T-cell (primary cell): ENCODE results near the gene NXPH4. TPM values are rescaled to one million over a fixed set of nuclear protein-coding genes. Genes with fewer than 3 reads are reported as not detected.

Experiments
- ATAC-seq, 4 experiments: fragments of 200-7000 bp in 3 of 4; fragments of 150-1000 bp in 1 of 4; cut with Tn5 transposase; replicated peaks in 1 of 4; 1 replicate in 3 of 4; 2 replicates in 1 of 4; pipeline ENCODE4 v1.10.0; 2021; ENCODE audit warnings: moderate library complexity in 3 of 4, mild to moderate bottlenecking in 2 of 4, moderate number of reproducible peaks in 1 of 4
- CTCF ChIA-PET, 2 donors: fragments of 300-600 bp; sonication (Branson Sonifier 250); formaldehyde crosslinking; loops; one replicate each; lab custom pipeline; 2022; ENCODE audit warnings: antibody characterized with exemption in 2 of 2; lab: Charles Lee
- POLR2A ChIA-PET, 2 donors: fragments of 300-600 bp; sonication (Branson Sonifier 250); formaldehyde crosslinking; loops; one replicate each; lab custom pipeline; 2022; ENCODE audit warnings: antibody characterized with exemption in 2 of 2; lab: Charles Lee
- DNase-seq, 35 experiments: peaks; one replicate each; pipeline versions ENCODE4 v3.0.0 to v3.0.0-alpha.2; 2013 to 2023
- H3K27ac ChIP-seq: one replicate; pipeline ENCODE4 v1.5.1; 2013; ENCODE audit warnings: low read length
- H3K27me3 ChIP-seq, 2 experiments: replicated peaks in 1 of 2; 1 replicate in 1 of 2; 2 replicates in 1 of 2; pipeline versions ENCODE4 v1.6.1 to v1.7.0; 2013; ENCODE audit warnings: low read length in 1 of 2, mixed read lengths in 1 of 2; ENCODE audit not compliant: control insufficient read depth in 2 of 2, insufficient read depth in 2 of 2; ENCODE audit errors: extremely low read depth in 1 of 2
- H3K36me3 ChIP-seq, 2 donors: 1 replicate in 1 of 2; 2 replicates in 1 of 2; pipeline versions ENCODE4 v1.6.1 to v1.7.0; 2013; ENCODE audit warnings: low read length in 1 of 2; ENCODE audit not compliant: control insufficient read depth in 2 of 2, insufficient read depth in 1 of 2; ENCODE audit errors: extremely low read depth in 1 of 2
- H3K4me1 ChIP-seq, 2 experiments: 1 replicate in 1 of 2; 2 replicates in 1 of 2; pipeline versions ENCODE4 v1.6.1 to v1.7.0; 2013; ENCODE audit warnings: low read length in 2 of 2, mixed read lengths in 1 of 2; ENCODE audit not compliant: insufficient read depth in 2 of 2, control insufficient read depth in 1 of 2; ENCODE audit errors: extremely low read depth in 1 of 2
- H3K4me3 ChIP-seq, 2 donors: 1 replicate in 1 of 2; 2 replicates in 1 of 2; pipeline versions ENCODE4 v1.5.1 to v1.7.0; 2013; ENCODE audit warnings: mild to moderate bottlenecking in 2 of 2, low read length in 1 of 2, moderate library complexity in 1 of 2; ENCODE audit not compliant: control insufficient read depth in 1 of 2; ENCODE audit errors: extremely low read depth in 1 of 2
- H3K9me3 ChIP-seq: 2 replicates; pipeline ENCODE4 v1.7.0; 2013
- H3K27ac Mint-ChIP-seq, 2 donors: one replicate each; pipeline ENCODE4 v1.8.0; 2020 to 2021; ENCODE audit warnings: mild to moderate bottlenecking in 2 of 2, mixed read lengths in 2 of 2
- H3K27me3 Mint-ChIP-seq, 2 donors: one replicate each; pipeline ENCODE4 v1.8.0; 2021 to 2022; ENCODE audit warnings: mixed read lengths in 2 of 2
- H3K36me3 Mint-ChIP-seq: one replicate; pipeline ENCODE4 v1.8.0; 2021; ENCODE audit warnings: mixed read lengths
- H3K4me1 Mint-ChIP-seq, 3 donors: one replicate each; pipeline ENCODE4 v1.8.0; 2020 to 2022; ENCODE audit warnings: mixed read lengths in 3 of 3, mild to moderate bottlenecking in 1 of 3
- H3K4me3 Mint-ChIP-seq, 3 donors: one replicate each; pipeline ENCODE4 v1.8.0; 2020 to 2022; ENCODE audit warnings: mild to moderate bottlenecking in 3 of 3, mixed read lengths in 3 of 3, moderate library complexity in 3 of 3
- H3K9me3 Mint-ChIP-seq, 3 donors: one replicate each; pipeline ENCODE4 v1.8.0; 2020 to 2022; ENCODE audit warnings: mixed read lengths in 3 of 3
- WGBS: methylation state at CpG from one replicate; pipeline ENCODE4 v1.1.5; 2013; ENCODE audit warnings: missing lambda C conversion rate; ENCODE audit not compliant: insufficient coverage; 5-methylcytosine and 5-hydroxymethylcytosine counted together
- total RNA-seq, 35 experiments: library from RNA in 6 of 35; stranded (reverse) in 6 of 35; fragments of 120-200 nt in 1 of 35; gene quantifications; one replicate each; pipeline versions ENCODE4 v1.2.1 to v1.2.4 and lab custom pipeline; 2013 to 2026

NXPH4 gene
- total RNA-seq, 5 donors from 2014 or later (not counting 1 experiment from before 2014, with no cell fraction given): 0.49 to 4.5 (median 1.0) TPM; not detected in 1

GRCh38 chr12:57216921-57217879 is 606 bp downstream of the NXPH4 start:
- WGBS: 4% methylated on average over 55 of the region's 63 CpGs
- Histone ChIP-seq H3K4me3 (peak overlapping the region; percentile 32 to 36), H3K27ac (no peak overlapping the region), H3K4me1 (peaks cover 5 to 73% of the 10 kb centered on the region in 2 experiments), H3K9me3 (no peaks in the 10 kb centered on the region), H3K27me3 (peaks cover 6 to 96% of the 10 kb centered on the region in 2 experiments), H3K36me3 (no peaks in the 10 kb centered on the region)
- H3K4me3 Mint-ChIP-seq: peak overlapping the region; percentile 77 to 80 (median 80)
- H3K9me3 Mint-ChIP-seq: no peaks in the 10 kb centered on the region
- ChIA-PET POLR2A (no interaction called here), CTCF (interaction anchor here (0.6 to 1.7 kb wide), 6 partner anchors 10 to 96 kb away, joined by 3 to 6 read pairs (median 4); partner anchors contain the start of gene SHMT2 (in 1 of the 2))
- peak in 3 of 4 experiments; percentile 24 to 34 (median 27) for ATAC-seq
- peaks cover 73 to 76% of the 10 kb centered on the region in 2 donors for H3K27me3 Mint-ChIP-seq
- H3K27ac Mint-ChIP-seq: no peak overlapping the region
- no peaks in the 10 kb centered on the region for H3K36me3 Mint-ChIP-seq
- DNase-seq: peak in 10 of 35 experiments; percentile 24 to 67 (median 42)
- H3K4me1 Mint-ChIP-seq: peaks cover 41 to 64% (median 52%) of the 10 kb centered on the region in 3 donors

GRCh38 chr12:57218030-57218853 is 1.6 kb downstream of the NXPH4 start:
- Histone ChIP-seq H3K4me1 (peaks cover 5 to 79% of the 10 kb centered on the region in 2 experiments), H3K36me3 (no peaks in the 10 kb centered on the region), H3K27ac (no peak overlapping the region), H3K4me3 (no peak overlapping the region), H3K27me3 (peaks cover 8 to 97% of the 10 kb centered on the region in 2 experiments), H3K9me3 (no peaks in the 10 kb centered on the region)
- Mint-ChIP-seq H3K4me1 (peaks cover 47 to 73% (median 60%) of the 10 kb centered on the region in 3 donors), H3K27me3 (peaks cover 83% of the 10 kb centered on the region in 2 donors), H3K4me3 (peak overlapping the region; percentile 6 to 80 (median 47)), H3K27ac (no peak overlapping the region), H3K9me3 (no peaks in the 10 kb centered on the region), H3K36me3 (no peaks in the 10 kb centered on the region)
- DNase-seq (no peak), ATAC-seq (no peak)
- ChIA-PET POLR2A (no interaction called here), CTCF (interaction anchor here (0.5 to 1.7 kb wide), 7 partner anchors 9 to 367 kb away, joined by 3 to 6 read pairs (median 3); partner anchors contain the start of gene SHMT2 (in 1 of the 2))
- WGBS: 91% methylated on average over 4 of the region's 5 CpGs

- H3K27ac Mint-ChIP-seq: peak overlapping the region in 1 of 2 donors; percentile 65
- DNase-seq: no peak
- Histone ChIP-seq H3K9me3 (no peaks in the 10 kb centered on the region), H3K27ac (no peak overlapping the region), H3K36me3 (no peaks in the 10 kb centered on the region), H3K27me3 (peaks cover 12 to 97% of the 10 kb centered on the region in 2 experiments), H3K4me3 (no peak overlapping the region), H3K4me1 (peaks cover 5 to 79% of the 10 kb centered on the region in 2 experiments)
- H3K36me3 Mint-ChIP-seq: no peaks in the 10 kb centered on the region
- peaks cover 78 to 83% of the 10 kb centered on the region in 2 donors for H3K27me3 Mint-ChIP-seq
- H3K4me1 Mint-ChIP-seq: peaks cover 40 to 66% (median 60%) of the 10 kb centered on the region in 3 donors
- no peaks in the 10 kb centered on the region for H3K9me3 Mint-ChIP-seq
- POLR2A ChIA-PET: no interaction called here
- CTCF ChIA-PET: interaction anchor here (0.7 to 1.7 kb wide), 2 partner anchors 10 to 20 kb away, joined by 3 to 6 read pairs; partner anchors contain the start of gene SHMT2 (in 1 of the 2)
- H3K4me3 Mint-ChIP-seq: no peak overlapping the region
- WGBS: 46% methylated on average over 10 of the region's 14 CpGs
- ATAC-seq: no peak
Measured at GRCh38 chr12:57219205-57219992, 2.8 kb downstream of the NXPH4 start.

- CTCF ChIA-PET: interaction anchor here in 1 of 2 donors (0.7 kb wide), 1 partner anchor 19 kb away, joined by 3 read pairs; no protein-coding TSS in a partner anchor
- H3K27ac Mint-ChIP-seq: peak overlapping the region in 1 of 2 donors; percentile 65
- no peak for DNase-seq
- Histone ChIP-seq H3K4me3 (no peak overlapping the region), H3K4me1 (peaks cover 5 to 79% of the 10 kb centered on the region in 2 experiments), H3K27me3 (peaks cover 14 to 97% of the 10 kb centered on the region in 2 experiments), H3K27ac (no peak overlapping the region), H3K36me3 (no peaks in the 10 kb centered on the region), H3K9me3 (no peaks in the 10 kb centered on the region)
- no peak for ATAC-seq
- H3K9me3 Mint-ChIP-seq: no peaks in the 10 kb centered on the region
- peak overlapping the region in 1 of 3 donors; percentile 4 for H3K4me3 Mint-ChIP-seq
- 13% methylated on average over 2 of the region's 38 CpGs for WGBS
- peaks cover 71 to 81% of the 10 kb centered on the region in 2 donors for H3K27me3 Mint-ChIP-seq
- no peaks in the 10 kb centered on the region for H3K36me3 Mint-ChIP-seq
- POLR2A ChIA-PET: no interaction called here
- peaks cover 40 to 64% (median 55%) of the 10 kb centered on the region in 3 donors for H3K4me1 Mint-ChIP-seq
Measured at GRCh38 chr12:57219993-57220754, 3.6 kb downstream of the NXPH4 start.

GRCh38 chr12:57220770-57221168 is 4.2 kb downstream of the NXPH4 start:
- Histone ChIP-seq H3K4me1 (peaks cover 5 to 79% of the 10 kb centered on the region in 2 experiments), H3K27me3 (peaks cover 14 to 97% of the 10 kb centered on the region in 2 experiments), H3K36me3 (no peaks in the 10 kb centered on the region), H3K9me3 (no peaks in the 10 kb centered on the region), H3K27ac (no peak overlapping the region), H3K4me3 (no peak overlapping the region)
- Mint-ChIP-seq H3K27ac (peak overlapping the region in 1 of 2 donors; percentile 75), H3K27me3 (peaks cover 65 to 80% of the 10 kb centered on the region in 2 donors), H3K9me3 (no peaks in the 10 kb centered on the region), H3K4me3 (peak overlapping the region in 1 of 3 donors; percentile 4), H3K36me3 (no peaks in the 10 kb centered on the region), H3K4me1 (peaks cover 39 to 63% (median 55%) of the 10 kb centered on the region in 3 donors)
- ChIA-PET CTCF (no interaction called here), POLR2A (no interaction called here)
- ATAC-seq: no peak
- WGBS: 25% methylated on average over 1 of the region's 1 CpG
- no peak for DNase-seq
